DMS153 treated with DMSO at 0.1 percent for 48 hours (cell line): ENCODE data around the gene HAND1.
"Not testable (repeated sequence)": the region's sequence is repeated elsewhere in the genome, so short reads cannot be mapped to it uniquely, and the experiment has no call there.

Experiments used
- DNase-seq: peaks from one replicate; lab custom pipeline; 2025; ENCODE audit not compliant: unreplicated experiment; lab: John Stamatoyannopoulos, UW

The HAND1 gene

GRCh38 chr5:154478224-154478565 is at the start of gene HAND1:
Gene HAND1 (minus strand): TSS chr5:154478227. CDS start chr5:154478008, 219 bp downstream.
- DNase-seq, result no peak

DNA sequence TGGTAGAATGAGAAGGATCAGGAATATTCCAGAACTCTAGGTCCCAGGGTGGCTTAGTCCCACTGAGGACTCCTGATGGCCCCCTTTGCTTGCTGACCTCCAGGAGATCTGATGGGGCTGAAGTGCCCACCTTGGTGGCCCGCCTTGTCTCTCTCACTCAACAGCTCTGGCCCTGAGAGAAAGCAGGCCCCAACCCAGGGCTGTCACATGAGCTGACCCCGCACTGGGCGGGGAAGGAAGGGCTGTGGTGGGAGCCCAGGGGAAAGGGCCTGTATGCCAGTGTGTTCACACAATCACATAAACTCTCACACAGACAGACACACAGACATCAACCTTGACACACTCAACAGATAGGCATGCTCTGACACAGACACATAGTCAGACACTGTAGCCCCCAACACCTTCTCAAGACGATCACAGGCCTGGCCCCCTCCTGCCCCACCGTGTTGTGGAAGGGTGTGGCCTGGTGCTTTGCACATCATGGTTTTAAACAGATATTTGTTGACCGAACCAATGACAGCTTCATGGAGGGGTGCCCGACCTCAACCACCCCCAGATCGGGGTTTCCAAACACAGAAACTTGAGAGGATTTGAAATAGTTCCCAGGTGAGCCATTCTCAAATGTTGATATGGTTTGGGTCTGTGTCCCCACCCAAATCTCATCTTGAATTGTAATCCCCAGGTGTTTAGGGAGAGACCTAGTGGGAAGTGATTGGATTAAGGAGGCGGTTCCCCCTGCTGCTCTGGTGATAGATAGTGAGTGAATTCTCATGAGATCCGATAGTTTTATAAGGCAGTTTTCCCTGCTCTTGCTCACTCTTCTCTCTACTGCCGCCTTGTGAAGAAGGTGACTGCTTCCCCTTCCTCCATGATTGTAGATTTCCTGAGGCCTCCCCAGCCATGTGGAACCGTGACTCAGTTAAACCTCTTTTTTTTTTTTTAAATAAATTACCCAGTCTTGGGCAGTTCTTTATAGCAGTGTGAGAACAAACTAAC is 48.5 kb upstream of the HAND1 start:
- DNase-seq, result no peak

GRCh38 chr5:154524859-154525258 is 46.8 kb upstream of the HAND1 start:
- no peak for DNase-seq

- DNase-seq, result no peak
These were observed 46.2 kb upstream of the HAND1 start for GRCh38 chr5:154524181-154524580.

GRCh38 chr5:154523709-154524108 is 45.7 kb upstream of the HAND1 start:
- DNase-seq, result no peak

- DNase-seq, result no peak
These were observed 45.1 kb upstream of the HAND1 start for GRCh38 chr5:154523104-154523503.

DNA sequence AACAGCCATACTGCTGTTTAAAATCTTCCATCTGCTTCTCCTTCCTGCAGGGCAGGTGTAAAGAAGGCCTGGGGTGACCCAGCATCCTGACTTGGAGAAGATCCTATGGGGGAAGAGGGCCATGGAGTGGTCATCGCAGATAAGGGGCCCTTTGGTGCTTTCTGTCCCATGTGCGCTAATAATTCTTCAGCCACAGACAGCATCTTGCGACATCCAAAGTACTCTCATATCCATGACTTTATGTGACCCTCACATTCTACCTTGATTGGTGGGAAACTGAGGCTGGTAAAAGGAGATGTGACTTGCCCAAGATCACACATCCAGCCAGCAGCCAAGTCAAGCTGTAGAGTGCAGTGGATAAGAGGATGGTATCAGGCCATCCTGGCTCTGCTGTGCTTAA is 44.3 kb upstream of the HAND1 start:
- no peak for DNase-seq

- DNase-seq, result no peak
These were observed 43.7 kb upstream of the HAND1 start for GRCh38 chr5:154521756-154522155.

DNA sequence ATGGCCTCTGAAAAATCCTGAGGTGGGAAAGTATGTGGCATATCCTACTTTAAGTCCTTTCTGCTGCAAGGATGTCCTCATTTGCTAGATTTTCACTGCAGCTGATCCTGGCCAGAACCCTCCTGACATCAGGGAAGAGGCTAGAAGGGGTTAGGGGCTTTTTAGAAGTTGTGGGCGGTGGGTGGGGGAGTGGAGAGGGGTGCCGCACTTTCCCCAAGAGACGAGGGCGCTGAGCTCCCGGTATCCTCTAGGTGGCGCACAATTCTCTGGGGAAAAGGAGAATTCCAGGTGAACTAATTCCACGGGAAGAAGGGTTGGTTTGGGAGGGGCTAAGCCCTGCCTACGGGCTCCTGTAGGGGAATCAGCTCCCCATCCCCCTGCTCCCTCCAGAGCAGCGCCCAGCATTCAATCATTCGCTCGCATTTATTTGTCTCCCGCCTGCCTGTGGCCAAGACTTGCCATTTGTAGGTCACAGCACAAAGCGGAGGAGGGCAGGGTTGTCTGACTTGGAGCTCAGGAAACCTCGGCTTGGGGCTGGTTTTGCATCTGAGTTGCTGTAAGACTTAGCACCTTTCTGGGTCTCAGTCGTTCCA is 42.9 kb upstream of the HAND1 start:
- DNase-seq, result peak; percentile 10

GRCh38 chr5:154519359-154519758 is 41.3 kb upstream of the HAND1 start:
- no peak for DNase-seq

DNA sequence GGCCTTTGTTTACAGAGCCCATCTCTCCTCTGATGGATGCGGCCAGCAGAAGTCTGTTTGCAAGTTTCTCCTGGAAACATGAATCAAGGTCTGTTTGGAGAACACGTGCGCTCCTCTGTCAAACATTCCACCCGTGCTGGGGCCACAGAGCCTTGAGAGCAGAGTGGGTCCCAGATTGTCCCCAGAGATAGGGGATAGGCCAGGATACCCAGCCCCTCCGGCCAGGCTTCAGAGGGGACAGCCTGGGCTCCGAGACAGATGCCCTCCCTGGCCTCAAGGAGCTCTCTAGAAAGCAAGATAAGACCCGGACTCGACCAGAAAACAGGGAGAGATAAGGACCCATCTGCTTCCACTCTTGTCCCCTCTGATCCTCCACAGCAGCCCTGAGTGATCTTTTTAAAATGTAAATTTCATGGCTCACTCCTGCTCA is 40.4 kb upstream of the HAND1 start:
- DNase-seq, result no peak

GRCh38 chr5:154517810-154518437 is 39.9 kb upstream of the HAND1 start:
- no peak for DNase-seq

GRCh38 chr5:154517181-154517580 is 39.2 kb upstream of the HAND1 start:
- no peak for DNase-seq

DNA sequence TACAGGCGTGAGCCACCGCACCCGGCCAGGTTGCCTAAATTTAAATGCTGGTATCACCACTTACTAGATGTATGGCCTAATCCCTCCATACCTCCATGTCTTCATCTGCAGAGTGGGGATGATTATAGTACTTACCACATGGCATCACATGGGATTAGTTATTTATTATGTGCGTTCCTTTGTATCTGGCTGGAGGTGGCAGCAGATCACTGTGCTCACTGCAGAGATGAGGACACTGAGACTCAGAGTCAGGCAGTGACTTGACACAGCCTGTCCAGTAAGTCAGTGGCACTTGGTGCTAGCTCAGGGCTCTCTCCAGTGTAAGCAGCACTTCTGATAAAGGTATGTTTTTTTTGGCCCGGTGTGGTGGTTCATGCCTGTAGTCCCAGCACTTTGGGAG is 38.4 kb upstream of the HAND1 start:
- no peak for DNase-seq

GRCh38 chr5:154515488-154515887 is 37.5 kb upstream of the HAND1 start:
- not testable (repeated sequence) for DNase-seq

DNA sequence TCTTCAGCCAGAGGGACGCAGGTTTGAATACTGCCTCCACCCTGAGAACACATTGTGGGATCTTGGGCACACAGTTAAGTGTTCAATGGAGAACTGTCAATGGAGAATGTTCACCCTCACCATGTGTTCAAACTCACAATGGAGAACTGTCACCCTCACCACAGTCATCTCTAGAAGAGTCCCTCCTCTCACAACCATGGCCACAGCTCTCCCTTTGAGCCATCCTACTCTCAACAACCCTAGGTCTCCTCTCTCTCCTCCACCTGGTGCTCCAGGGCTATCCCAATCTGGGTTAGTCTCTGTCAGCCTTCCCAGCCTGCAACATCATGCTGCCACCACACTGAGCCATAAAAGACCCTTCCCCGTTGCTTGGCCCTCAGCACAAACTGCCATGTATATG is 36.3 kb upstream of the HAND1 start:
- no peak for DNase-seq

GRCh38 chr5:154513669-154514084 is 35.6 kb upstream of the HAND1 start:
- DNase-seq, result no peak

- DNase-seq, result no peak
These were observed 34.0 kb upstream of the HAND1 start for GRCh38 chr5:154511984-154512383.

GRCh38 chr5:154509784-154510555 is 31.9 kb upstream of the HAND1 start:
- DNase-seq, result no peak

DNA sequence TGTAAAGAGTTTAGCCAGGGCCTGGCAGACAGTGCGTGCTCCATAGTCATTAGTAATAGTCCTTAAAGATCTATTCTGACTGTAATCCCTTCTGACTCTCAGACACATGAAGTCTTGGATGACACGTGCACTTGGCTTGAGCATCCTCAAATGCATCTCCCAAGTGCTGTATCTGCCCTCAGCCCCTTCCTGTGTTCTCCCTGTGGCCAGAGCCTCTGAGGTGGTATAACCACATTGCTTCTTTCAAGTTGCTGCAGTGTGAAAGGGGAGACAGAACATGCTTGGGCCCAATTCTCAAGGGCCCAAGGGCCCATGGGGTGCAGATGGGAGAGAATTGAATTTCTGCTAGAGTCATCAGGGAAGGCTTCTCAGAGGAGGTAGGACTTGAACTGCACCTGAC is 30.1 kb upstream of the HAND1 start:
- DNase-seq, result no peak

GRCh38 chr5:154506716-154507080 is 28.7 kb upstream of the HAND1 start:
- no peak for DNase-seq
